Hepatic stellate cell (primary cell): ENCODE measurements around the gene MRPL36.

Source experiments
- DNase-seq: peaks from one replicate; pipeline ENCODE4 v3.0.0; 2011; ENCODE audit warnings: low spot score

Gene MRPL36

DNA sequence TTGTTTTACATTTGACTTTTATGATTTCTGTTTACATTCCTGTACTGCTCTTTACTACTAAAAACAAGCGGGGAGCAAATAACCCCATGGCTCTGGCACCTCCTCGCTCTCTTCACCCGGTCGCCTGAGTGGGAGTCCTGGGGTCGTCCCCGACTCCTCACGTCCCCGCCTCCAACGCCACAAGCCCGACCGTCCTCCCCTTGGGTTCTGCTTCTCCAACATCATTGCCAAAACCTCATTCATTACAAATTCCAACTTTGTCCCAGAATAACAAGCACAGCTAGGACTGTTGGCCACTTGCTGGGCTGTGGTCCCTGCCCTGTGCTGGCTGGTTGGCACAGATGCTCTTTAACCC, 35.1 kb downstream of the MRPL36 start:
- DNase-seq: no peak

DNA sequence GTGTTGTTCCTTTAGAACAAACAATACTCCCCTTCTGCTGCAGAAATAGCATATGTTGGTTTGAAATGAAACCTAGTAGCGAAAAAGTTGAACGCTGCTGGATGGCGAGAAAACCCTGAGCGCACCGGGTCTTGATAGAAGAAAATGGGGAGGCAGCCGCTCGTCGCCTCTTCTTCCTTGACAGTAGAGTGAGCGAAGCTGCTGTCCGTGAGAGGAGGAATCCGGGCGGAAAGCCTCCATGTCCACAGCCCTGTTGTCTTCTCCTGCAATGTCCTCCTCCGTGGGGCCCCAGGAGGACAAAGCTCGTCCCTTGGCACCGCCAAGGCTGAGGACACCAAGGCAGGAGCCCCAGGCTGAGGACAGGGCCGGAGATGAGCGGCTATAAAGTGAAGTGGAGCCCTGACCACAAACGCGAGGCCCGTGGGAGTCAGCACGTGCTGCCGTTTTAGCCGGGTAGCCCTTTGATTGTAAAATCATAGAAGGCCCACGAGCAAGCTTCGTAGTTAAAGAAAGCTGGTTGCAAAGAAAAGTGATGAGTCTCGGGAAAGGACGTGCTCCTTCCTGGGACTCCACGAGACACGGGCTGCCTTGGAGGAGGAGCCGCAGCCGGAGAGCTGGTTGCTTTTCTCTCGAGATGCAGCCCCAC, 35.6 kb downstream of the MRPL36 start:
- no peak for DNase-seq

DNA sequence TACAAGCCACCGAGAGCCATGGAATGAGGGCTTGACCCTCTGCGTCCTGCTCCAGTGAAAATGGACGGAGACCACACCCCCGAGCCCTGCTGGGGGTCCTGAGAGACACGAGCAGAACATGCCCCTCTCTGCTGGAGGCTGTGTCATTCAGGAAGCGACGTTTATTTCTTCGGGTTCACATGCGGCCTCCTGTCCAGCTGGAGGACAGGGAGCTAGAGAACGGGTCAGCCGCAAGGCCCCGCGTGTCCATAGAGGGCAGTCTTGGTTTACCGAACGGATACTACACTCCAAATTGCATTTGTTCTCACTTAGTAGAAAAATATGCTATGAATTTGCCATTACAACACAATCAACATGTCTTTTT, 36.1 kb downstream of the MRPL36 start:
- peak; percentile 91 for DNase-seq

DNA sequence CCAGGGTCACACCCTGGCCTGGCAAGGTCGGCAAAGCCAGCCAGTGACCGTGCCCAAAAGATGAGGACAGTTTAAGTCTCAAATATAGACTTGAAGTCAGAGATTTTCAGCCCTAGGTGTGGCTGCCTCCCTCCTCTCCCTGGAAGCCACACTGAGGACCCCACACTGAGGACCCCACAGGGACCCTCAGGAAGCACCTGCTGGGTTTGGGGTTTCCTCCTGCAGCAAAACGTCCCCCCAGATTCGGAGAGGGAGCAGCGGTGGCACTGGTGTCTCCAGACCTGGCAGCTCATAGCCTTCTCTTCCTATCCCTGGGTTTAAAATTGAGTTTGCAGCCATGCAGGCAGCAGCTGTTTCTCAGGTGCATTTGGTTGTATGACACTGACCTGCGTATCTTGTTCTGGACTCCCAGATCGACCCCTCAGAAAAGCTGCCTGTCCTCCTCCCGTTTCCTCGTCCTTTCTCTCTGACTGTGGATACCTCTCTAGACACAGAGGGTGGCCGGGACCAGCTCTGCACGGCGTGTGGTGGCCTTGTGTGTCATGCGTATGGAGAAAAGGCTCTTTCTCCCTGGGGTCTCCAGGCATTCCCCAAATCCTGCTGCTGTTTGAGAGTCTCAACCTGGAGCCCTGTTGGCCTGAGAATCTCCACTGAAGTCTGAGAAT, 36.6 kb downstream of the MRPL36 start:
- DNase-seq: no peak

DNA sequence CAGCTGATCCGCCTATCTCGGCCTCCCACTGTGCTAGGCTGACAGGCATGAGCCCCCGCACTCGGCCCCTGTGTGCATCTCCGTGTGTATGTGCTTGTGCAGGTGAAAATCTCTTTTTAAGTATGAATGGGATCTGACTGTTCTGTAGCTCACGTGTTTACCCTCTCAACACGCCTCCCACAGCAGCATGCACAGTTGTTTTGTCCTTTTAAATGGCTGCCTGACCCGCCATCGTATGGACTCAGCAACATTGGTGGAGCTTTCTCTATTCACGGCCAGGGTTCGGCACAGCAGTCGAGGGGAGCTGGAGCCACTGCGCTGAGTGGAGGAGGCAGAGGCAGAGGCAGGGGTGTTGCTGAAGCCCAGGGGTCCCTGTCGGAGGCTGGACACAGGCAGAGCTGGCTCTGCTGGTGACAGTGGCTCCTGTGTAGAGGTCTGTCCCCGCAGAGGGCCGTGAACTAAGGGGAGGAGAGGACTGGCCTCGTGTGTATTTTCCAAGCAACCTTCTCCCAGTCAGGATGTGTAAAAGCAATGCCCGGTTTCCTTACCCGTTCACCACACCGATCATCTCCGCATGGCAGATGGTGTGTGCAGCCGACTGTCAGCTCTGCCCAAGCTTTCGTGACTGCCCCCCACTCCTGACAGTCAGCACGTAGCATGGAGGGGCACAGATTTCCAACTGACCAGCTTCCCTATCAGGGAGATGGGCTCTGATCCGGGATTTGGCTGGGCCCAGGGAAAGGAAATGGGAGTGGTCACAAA, 37.3 kb downstream of the MRPL36 start:
- no peak for DNase-seq

DNA sequence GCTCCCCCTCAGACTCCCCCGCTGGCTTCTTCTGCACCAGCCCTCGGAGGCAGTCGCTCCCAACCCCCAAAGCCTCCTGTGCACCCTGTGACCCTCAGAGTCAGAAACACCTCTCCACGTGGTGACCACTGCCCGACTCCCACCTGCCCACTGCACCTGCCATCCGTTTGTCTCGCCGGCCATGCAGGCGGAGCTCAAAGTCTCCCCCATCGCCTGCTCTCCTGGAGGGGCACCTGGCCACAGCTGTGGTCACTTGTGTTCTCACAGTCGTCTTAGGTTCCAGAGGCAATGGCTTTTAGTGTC, 38.2 kb downstream of the MRPL36 start:
- DNase-seq: no peak

DNA sequence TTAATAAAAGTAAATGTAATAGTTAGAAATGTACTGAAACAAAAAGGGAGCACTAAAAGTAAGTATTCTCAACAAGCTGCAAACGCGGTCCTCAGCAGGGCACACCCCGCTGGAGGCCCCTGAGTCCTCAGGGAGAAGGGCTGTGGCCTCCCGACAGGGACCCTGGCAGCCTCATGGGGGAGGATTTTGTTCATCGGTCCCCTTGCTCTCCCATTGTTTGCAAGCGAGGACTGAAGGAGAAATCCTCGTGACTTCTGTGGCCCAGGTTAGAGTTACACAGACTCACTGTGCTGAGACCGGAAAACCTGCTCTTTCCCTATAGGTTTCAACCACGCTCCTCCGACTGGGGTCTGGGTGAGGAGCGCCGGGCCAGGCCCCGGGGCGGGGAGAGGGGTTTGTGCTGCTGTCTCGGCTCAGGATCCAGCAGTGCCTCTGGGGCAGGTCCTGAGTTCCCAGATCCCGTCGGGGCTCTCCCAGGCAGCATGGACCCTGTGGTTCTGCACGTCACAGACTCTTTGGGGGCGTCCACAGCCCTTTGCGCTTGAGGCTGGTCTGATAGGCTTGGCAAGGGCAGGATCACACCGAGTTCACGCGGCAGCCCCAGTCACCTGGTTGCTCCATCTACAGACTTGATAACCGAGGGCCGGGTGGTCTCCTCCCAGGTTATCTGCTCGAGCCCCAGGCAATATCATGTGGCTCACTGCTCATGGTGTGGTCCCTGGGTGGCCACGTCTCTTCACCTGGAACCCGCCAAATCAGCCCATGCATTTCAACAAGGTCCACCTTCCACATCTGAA, 38.8 kb downstream of the MRPL36 start:
- no peak for DNase-seq

DNA sequence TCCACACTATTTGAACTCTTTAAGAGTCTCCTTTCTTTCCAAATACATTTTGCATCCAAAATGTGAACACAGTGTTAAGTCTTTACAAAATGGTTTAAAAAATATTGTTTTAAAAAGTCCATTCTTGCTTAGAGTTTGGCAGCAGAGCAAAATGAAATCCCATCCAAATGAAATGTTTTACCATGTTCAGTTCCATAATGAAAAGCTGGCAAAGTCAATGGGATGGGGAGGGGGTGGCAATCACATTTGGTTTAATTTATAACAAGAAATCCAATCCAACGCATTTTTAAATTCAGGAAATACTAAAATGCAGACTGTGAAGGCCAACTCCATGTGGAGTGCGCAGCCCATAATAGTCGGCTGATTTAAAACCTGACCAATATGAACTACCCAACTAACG, 39.4 kb downstream of the MRPL36 start:
- DNase-seq: no peak

DNA sequence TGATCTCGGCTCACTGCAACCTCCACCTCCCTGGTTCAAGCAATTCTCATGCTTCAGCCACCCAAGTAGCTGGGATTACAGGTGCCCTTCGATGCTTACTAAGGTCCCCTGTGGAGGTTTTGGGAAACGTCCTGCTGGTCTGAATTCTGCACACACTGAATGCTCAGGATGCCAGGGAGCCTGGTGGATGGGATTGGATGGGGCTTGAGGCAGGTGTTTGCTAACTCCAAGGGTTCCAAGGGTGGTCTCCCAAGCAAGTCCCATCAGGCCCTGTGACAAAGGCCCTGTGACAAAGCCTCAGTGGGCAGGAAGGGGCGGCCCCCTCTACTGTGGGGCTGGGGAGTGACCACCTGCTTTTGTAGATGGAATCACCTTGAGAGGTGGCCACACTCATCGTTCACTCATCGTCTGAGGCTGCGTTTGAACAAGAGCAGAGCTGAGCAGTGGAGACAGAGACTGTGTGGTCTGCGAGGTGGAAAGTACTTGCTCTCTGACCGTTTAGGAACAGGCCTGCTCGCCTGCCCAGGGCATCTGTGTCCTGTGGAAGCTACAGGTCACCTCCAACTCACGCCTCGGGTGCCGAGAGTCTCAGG, 40.2 kb downstream of the MRPL36 start:
- DNase-seq: no peak

DNA sequence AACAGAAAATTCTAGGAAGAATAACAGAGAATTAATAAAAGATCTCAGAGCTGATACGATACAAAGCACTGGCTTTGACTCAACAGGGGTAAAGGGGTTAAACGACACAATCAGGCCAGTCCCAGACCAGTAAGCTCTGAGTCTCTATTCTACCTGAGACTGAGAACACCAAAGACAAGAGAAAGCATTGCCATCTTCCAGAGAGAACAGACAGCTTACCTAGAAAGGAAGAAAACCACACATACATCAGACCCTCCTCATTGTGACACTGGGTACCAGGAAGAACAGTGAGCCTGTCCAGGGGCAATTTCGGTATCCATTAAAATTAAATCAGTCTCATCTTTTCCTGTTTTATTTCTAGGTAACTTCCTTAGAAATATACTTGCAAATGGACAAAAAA, 41.1 kb downstream of the MRPL36 start:
- no peak for DNase-seq

DNA sequence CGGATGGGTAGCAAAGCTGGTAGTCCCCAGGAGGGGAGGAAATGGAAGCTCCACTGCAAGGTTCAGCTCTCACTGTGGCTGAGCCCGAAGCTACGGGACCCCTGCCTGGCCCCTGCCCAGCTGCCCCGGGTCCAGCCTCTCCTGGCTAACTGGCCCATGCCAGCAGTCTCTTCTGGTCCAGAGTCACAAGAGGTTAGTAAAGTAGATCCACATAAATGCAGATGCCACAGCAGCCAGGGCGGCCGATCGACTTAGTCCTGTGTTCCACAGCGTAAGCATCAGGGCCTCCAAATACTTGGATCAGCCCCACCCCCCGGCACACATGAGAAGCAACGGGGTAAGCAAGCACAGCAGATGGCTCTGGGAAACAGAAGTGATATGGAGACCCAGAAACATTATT, 42.1 kb downstream of the MRPL36 start:
- DNase-seq: no peak

DNA sequence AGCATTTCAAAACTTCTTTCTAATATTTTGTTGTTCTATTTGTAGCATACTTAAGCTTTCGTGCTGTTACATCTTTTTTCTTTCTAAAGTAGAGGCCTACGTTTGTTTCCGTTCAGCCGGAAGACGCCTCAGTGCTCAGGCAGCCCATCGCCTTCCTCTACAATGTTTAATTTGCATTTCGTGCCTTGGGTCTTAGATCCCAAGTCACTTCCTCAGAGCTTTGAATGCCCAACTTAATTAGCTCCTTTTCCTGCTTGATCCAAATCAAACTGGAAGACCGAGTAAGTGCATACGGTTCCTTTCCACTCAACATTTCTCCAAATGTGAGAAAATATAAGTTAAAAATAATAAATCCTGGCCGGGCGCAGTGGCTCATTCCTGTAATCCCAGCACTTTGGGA, 43.2 kb downstream of the MRPL36 start:
- no peak for DNase-seq

DNA sequence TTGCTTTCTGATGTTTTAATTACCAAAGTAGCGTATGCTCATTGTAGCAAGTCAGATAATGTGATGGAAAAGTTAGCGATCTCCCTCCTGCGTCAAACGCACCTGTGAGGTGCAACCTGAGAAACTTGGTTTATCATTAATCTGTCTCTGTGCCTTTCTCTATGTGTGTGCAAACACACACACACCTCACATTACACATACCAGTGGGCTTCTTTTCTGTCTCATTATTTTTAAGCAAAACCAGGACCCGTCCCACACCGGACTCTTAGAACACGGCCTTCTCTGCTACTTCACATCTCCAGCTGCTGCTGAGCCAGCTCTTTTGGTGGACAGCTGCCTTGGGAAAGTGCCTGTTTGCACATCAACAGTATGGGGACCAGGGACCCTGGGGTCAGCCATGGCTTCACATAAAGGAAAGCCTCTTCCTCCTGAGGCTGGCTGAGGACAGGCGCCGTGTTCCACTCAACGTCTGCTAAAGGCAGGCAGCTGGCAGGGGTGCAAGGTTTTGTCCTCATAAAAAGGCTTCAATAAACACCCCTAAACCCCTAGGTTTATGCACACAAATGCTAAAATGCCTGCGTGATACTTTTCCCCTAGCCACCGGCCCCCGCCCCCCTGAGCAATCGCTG, 44.2 kb downstream of the MRPL36 start:
- DNase-seq: no peak

DNA sequence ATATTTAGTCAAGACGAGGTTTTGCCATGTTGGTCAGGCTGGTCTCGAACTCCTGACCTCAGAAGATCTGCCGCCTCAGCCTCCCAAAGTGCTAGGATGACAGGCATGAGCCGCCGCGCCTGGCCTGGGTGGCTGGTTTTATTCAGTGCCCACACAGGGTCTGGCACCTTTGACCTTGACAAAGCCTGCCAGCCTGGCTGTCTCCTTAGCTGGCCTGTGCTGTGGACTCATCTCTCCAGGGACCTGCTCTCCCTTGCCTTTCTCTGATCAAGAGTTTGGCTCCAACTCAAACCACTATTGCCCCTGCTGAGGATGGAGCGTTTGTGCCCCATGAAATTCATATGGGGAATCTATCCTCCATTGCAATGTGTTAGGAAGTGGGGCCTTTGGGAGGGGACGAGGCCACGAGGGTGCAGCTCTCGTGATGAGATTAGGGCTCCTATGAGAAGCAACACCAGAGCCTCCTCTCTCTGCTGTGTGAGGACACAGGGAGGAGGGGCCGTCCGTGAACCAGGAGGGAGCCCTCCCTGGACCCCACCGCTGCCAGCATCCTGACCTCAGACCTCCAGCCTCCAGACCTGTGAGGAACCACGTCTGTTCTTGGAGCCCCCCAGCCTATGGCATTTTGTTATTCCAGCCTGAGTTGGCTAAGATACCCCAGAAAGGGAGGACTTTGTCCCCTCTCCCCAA, 45.0 kb downstream of the MRPL36 start:
- DNase-seq: no peak

DNA sequence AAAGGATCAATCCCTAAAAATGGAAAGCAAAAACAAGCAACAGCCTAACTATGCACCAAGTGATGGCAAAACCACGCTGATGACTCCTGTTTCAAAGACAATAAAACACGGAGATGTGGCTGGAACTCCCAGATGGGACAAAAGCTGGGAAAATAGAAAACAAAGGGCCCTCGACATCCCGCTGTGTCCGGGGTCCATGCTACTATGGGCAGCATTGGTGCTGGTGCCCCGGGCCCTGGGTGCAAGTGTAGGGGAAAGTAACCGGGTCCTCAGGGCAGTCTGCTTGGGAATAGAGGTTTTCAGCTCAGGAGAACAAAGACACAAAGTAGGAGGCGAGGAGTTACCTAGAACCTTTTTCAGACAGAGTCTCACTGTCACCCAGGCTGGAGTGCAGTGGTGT, 46.1 kb downstream of the MRPL36 start:
- no peak for DNase-seq

DNA sequence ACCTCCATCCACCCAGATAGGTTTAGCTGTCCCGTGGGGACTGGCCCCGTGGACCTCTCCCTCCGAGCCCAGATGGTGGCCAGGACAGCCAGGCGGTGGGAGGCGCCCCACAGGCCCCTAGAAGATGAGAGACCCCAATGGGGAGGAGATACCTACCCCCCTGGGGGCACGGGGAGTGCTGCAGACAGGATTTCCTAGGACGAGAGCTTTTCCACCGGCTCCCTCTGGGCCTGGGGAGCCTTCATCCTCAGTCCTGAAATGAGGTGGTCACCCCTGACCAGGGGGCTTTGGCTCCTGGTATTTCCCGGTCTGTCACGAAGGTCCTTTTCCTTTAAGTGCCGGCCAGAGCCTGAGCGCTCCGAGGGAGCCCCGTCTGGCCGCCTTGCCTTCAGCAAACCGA, 46.8 kb downstream of the MRPL36 start:
- no peak for DNase-seq

DNA sequence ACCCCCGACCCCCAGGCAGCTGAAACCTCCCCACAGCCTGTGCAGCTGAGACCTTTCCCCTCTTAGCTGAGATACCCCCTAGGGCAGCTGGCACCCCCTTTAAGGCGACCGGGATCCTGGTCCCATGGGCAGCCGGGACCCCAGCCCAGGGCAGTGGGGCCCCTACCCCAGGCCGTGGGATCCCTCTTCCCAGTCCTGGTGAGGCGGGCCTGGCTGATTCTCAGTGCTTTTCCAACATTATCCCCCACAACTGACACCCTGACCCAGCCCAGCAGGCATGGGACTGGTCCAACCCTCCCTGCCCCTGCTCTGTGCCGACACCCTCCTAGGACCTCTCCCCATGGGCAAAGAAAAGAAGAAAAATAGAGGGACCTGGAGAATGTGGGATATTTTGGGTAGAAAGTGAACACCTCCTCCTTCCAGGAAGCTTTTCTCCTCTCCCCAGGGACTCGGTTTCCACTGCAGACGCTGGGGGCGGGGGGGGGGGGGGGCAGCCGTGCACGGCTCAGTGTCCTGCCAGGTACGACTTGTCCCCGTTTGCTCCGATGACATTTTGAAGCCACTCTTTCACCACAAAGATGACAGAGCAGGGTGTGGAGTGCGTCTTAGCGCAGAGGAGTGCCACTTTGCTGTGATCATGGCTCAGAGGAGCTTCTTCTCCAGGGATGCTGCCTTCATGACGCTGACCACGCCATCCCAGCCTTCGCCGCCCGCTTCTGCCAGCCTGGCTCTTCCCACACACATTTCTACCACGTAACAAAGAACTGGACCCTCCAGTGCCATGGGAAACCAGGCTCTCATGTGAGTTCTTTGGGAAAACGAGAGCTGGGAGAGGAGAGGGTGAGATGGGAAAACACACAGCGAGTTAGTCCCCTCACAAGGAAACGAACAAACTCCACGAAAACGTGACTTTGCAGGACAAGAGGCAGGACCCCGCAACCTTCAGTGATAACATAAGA, 47.5 kb downstream of the MRPL36 start:
- no peak for DNase-seq

DNA sequence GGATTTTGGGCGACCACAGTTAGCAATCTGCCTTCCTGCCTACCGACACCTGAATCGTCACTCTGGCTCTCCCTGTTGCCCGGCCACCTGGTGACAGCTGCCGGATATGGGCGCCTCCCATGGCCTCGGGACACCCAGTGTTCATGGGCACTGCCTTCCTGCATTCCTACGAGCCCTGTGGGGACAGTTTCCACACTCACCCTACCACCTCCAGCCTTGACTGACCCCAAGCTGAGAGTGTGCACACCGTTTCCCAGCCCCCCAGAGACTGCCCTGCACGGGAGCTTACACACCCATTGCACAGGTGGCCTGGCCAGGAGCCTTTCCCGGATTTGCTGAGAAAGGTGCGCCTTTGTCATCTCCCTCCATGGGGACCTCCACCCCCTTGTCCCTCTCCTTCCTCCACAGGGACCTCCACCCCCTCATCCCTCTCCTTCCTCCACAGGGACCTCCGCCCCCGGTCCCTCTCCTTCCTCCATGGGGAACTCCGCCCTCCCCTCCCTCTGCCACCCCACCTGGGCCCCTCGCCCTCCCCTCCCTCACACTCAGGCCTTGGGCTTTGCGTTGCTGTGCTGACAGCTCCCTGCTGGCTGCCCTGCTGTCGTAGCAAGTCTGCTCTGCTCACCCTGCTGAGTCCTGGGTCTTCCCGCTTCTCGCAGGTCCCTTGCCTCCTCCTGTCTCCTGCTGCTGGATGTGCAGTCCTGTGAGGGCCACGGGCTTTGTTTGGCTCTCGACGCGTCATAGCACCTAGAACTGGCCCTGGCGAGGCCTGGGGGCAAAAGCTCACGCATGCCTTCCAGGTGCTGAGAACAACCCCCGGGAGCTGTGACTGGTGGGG, 48.4 kb downstream of the MRPL36 start:
- DNase-seq: no peak

DNA sequence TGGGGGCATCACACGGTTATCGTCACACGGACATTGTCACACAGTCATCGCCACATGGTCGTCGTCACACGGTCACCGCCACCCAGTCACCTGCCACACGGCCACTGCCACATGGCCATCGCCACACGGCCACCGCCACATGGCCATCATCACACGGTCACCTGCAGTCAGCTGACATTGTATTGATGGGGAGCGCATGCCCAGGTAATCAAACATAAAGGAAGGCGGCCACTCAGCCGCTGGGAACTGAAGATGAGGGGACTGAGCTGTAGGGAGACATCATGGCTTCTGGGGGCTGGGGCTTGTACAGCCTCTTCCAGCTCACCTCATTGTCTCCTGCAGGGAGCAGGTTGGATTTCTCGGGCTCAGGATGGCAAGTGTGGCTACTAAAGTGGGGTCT, 49.2 kb downstream of the MRPL36 start:
- no peak for DNase-seq
